ENCODE data around the gene CCNDBP1. TPM values are rescaled to one million over a fixed set of nuclear protein-coding genes. Genes with fewer than 3 reads are reported as not detected.
A peak's percentile ranks its signal among the peaks of the same experiment; 100 is the strongest.
"Not testable (repeated sequence)": the region's sequence is repeated elsewhere in the genome, so short reads cannot be mapped to it uniquely, and the experiment has no call there.

The CCNDBP1 gene
- polyA plus RNA-seq, 4 donors, result 43.3 to 98.0 (median 75.3) TPM

DNA sequence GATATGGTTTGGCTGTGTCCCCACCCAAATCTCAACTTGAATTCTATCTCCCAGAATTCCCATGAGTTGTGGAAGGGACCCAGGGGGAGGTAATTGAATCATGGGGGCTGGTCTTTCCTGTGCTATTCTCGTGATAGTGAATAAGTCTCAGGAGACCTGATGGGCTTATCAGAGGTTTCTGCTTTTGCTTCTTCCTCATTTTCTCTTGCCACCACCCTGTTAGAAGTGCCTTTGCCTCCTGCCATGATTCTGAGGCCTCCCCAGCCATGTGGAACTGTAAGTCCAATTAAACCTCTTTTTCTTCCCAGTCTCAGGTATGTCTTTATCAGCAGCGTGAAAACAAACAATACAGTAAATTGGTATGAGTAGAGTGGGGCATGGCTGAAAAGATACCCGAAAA, 12.6 kb downstream of the CCNDBP1 start:
- DNase-seq; H3K27me3 ChIP-seq (ENCODE audit: control insufficient read depth in 3 of 3, insufficient read depth in 3 of 3, low read length in 3 of 3); H3K9me3 ChIP-seq (ENCODE audit: control insufficient read depth in 2 of 2, insufficient read depth in 1 of 2, low read depth in 1 of 2, low read length in 1 of 2); H3K27ac ChIP-seq (ENCODE audit: low read depth in 1 of 3, low read length in 2 of 3); H3K4me1 ChIP-seq (ENCODE audit: control insufficient read depth in 3 of 3, insufficient read depth in 2 of 3, low read depth in 1 of 3, low read length in 2 of 3); H3K4me3 ChIP-seq (ENCODE audit: low read depth in 1 of 3, low read length in 3 of 3); FAIRE-seq: not testable (repeated sequence)
- WGBS, 3 donors, result 89 to 97% (median 92%) methylated on average over 3 of the region's 3 CpGs
- peaks cover 8 to 15% (median 12%) of the 10 kb centered on the region in 3 donors for H3K36me3 ChIP-seq (ENCODE audit: control insufficient read depth in 3 of 3, insufficient read depth in 2 of 3, low read depth in 1 of 3, low read length in 3 of 3)

GRCh38 chr15:43198556-43198955, 13.4 kb downstream of the CCNDBP1 start:
- 97 to 100% (median 99%) methylated on average over 4 of the region's 4 CpGs for WGBS, 3 donors
- not testable (repeated sequence) for H3K4me1 ChIP-seq (ENCODE audit: control insufficient read depth in 3 of 3, insufficient read depth in 2 of 3, low read depth in 1 of 3, low read length in 2 of 3); H3K27me3 ChIP-seq (ENCODE audit: control insufficient read depth in 3 of 3, insufficient read depth in 3 of 3, low read length in 3 of 3); H3K4me3 ChIP-seq (ENCODE audit: low read depth in 1 of 3, low read length in 3 of 3); DNase-seq; H3K36me3 ChIP-seq (ENCODE audit: control insufficient read depth in 3 of 3, insufficient read depth in 2 of 3, low read depth in 1 of 3, low read length in 3 of 3); FAIRE-seq; H3K27ac ChIP-seq (ENCODE audit: low read depth in 1 of 3, low read length in 2 of 3); H3K9me3 ChIP-seq (ENCODE audit: control insufficient read depth in 2 of 2, insufficient read depth in 1 of 2, low read depth in 1 of 2, low read length in 1 of 2)

DNA sequence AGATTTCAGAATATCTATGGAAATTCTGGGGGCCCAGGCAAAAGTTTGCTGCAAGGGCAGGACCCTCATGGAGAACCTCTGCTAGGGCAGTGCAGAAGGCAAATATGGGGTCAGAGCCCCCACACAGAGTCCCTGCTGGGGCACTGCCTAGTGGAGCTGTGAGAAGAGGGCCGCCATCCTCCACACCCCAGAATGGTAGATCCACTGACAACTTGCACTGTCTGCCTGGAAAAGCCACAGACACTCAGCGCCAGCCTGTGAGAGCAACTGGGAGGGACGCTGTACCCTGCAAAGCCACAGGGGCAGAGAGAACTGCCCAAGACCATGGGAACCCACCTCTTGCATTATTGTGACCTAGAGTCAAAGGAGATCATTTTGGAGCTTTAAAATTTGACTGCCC, 13.8 kb downstream of the CCNDBP1 start:
- Histone ChIP-seq H3K4me3 (ENCODE audit: low read depth in 1 of 3, low read length in 3 of 3) (no peak overlapping the region), H3K27ac (ENCODE audit: low read depth in 1 of 3, low read length in 2 of 3) (no peak overlapping the region), H3K27me3 (ENCODE audit: control insufficient read depth in 3 of 3, insufficient read depth in 3 of 3, low read length in 3 of 3) (no peaks in the 10 kb centered on the region), H3K9me3 (ENCODE audit: control insufficient read depth in 2 of 2, insufficient read depth in 1 of 2, low read depth in 1 of 2, low read length in 1 of 2) (peaks cover 0 to 6% of the 10 kb centered on the region in 2 donors), H3K36me3 (ENCODE audit: control insufficient read depth in 3 of 3, insufficient read depth in 2 of 3, low read depth in 1 of 3, low read length in 3 of 3) (peaks cover 3 to 9% (median 9%) of the 10 kb centered on the region in 3 donors), H3K4me1 (ENCODE audit: control insufficient read depth in 3 of 3, insufficient read depth in 2 of 3, low read depth in 1 of 3, low read length in 2 of 3) (no peaks in the 10 kb centered on the region)
- 97 to 98% (median 98%) methylated on average over 3 of the region's 3 CpGs for WGBS, 3 donors
- FAIRE-seq (no peak), DNase-seq (no peak)

DNA sequence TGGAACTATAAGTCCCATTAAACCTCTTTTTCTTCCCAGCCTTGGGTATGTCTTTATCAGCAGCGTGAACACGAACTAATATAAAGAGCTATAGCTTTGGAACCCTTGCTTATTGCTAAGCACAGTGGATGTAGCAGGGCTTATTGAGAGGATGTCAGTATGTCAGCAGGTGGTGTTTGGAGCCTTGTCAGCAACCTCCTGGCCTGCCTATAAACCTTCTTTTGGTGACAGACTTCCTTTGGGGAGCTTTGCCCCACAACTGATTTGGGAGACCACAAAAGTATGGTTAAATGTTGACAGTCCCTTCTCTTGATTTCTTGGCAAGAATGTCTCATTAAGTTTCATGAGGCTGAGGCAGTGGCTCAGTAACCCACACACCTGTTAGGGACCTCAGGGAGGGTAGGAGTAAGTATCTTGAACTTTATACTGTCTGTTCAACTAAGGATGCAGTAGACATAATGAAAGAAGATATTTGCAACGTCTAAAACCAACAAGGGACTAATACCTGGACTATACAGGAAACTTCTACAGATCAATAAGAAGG, 14.8 kb downstream of the CCNDBP1 start:
- H3K4me1 ChIP-seq (ENCODE audit: control insufficient read depth in 3 of 3, insufficient read depth in 2 of 3, low read depth in 1 of 3, low read length in 2 of 3), result no peaks in the 10 kb centered on the region
- no peak overlapping the region for H3K4me3 ChIP-seq (ENCODE audit: low read depth in 1 of 3, low read length in 3 of 3)
- 69 to 84% (median 73%) methylated on average over 3 of the region's 3 CpGs for WGBS, 3 donors
- peaks cover 0 to 6% of the 10 kb centered on the region in 2 donors for H3K9me3 ChIP-seq (ENCODE audit: control insufficient read depth in 2 of 2, insufficient read depth in 1 of 2, low read depth in 1 of 2, low read length in 1 of 2)
- no peak for FAIRE-seq
- no peaks in the 10 kb centered on the region for H3K27me3 ChIP-seq (ENCODE audit: control insufficient read depth in 3 of 3, insufficient read depth in 3 of 3, low read length in 3 of 3)
- DNase-seq, result no peak
- no peak overlapping the region for H3K27ac ChIP-seq (ENCODE audit: low read depth in 1 of 3, low read length in 2 of 3)
- peaks cover 3 to 4% (median 4%) of the 10 kb centered on the region in 3 donors for H3K36me3 ChIP-seq (ENCODE audit: control insufficient read depth in 3 of 3, insufficient read depth in 2 of 3, low read depth in 1 of 3, low read length in 3 of 3)

DNA sequence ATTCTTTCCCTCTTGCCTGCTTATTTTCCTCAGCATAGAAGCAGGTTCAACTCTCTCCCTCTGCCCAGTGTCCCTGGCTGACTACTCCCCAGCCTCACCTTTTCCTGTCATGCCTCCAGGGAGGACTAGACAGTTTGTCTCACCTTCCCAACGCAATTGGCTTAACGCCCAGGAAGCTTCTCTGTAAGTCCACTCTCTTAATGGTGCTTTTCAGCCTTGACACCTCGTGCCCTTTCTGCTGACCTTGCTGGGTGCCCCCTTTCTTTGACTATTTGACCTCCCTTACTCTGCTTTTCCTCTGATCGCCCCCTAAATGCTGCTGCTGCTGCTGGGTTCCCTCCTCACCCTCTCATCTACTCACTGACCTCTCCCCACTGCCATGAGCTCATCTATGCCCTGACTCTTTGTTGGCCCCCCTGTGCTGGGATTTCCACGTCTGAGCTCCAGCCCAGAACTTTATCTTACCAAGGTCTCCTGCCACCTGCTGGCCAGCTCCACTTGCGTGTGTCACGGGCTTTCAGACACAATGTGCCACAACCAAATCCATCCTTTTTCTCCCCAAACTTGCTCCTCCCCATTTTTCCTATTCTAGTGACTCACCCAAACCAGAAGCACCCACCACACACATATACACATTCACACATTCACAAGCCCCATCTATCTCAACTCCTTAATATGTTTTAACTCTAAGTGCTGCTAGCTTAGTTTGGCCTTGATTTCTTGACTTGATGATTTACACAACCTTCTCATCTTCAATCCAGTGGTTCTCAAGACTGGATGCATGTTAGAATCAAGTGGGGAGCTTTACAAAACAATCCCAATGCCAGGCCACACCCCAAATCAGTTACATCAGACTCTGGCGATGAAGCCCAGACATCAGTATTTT, 19.1 kb downstream of the CCNDBP1 start:
- H3K4me1 ChIP-seq (ENCODE audit: control insufficient read depth in 3 of 3, insufficient read depth in 2 of 3, low read depth in 1 of 3, low read length in 2 of 3), result no peaks in the 10 kb centered on the region
- H3K27me3 ChIP-seq (ENCODE audit: control insufficient read depth in 3 of 3, insufficient read depth in 3 of 3, low read length in 3 of 3), result peaks cover 0 to 23% (median 0%) of the 10 kb centered on the region in 3 donors
- 32 to 37% (median 32%) methylated on average over 8 of the region's 8 CpGs for WGBS, 3 donors
- DNase-seq (peak; percentile 28 to 50), FAIRE-seq (no peak)
- no peaks in the 10 kb centered on the region for H3K36me3 ChIP-seq (ENCODE audit: control insufficient read depth in 3 of 3, insufficient read depth in 2 of 3, low read depth in 1 of 3, low read length in 3 of 3)
- no peak overlapping the region for H3K4me3 ChIP-seq (ENCODE audit: low read depth in 1 of 3, low read length in 3 of 3)
- no peaks in the 10 kb centered on the region for H3K9me3 ChIP-seq (ENCODE audit: control insufficient read depth in 2 of 2, insufficient read depth in 1 of 2, low read depth in 1 of 2, low read length in 1 of 2)
- H3K27ac ChIP-seq (ENCODE audit: low read depth in 1 of 3, low read length in 2 of 3), result no peak overlapping the region

DNA sequence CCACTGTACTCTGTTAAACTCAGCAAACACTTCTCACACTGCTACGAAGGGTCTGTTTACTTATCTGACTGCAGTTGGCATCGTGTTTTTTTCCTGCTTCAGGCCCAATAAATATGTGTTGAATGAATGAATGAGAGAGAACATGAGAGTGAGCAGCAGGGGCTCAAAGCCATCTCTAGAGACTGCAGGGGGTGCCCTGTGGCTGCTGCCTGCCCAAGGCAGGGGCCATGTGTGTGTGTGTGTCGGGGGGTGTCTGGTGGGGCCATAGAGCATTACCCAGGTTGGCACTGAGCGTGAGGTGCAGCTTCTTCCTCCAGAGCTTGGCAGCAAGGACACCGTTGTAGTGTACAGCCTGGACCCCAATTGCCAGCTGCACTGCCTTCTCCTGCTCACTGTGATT, 20.9 kb downstream of the CCNDBP1 start:
- FAIRE-seq, result no peak
- Histone ChIP-seq H3K36me3 (ENCODE audit: control insufficient read depth in 3 of 3, insufficient read depth in 2 of 3, low read depth in 1 of 3, low read length in 3 of 3) (no peaks in the 10 kb centered on the region), H3K27ac (ENCODE audit: low read depth in 1 of 3, low read length in 2 of 3) (no peak overlapping the region), H3K4me1 (ENCODE audit: control insufficient read depth in 3 of 3, insufficient read depth in 2 of 3, low read depth in 1 of 3, low read length in 2 of 3) (no peaks in the 10 kb centered on the region), H3K27me3 (ENCODE audit: control insufficient read depth in 3 of 3, insufficient read depth in 3 of 3, low read length in 3 of 3) (peaks cover 0 to 30% (median 2%) of the 10 kb centered on the region in 3 donors), H3K4me3 (ENCODE audit: low read depth in 1 of 3, low read length in 3 of 3) (no peak overlapping the region), H3K9me3 (ENCODE audit: control insufficient read depth in 2 of 2, insufficient read depth in 1 of 2, low read depth in 1 of 2, low read length in 1 of 2) (no peaks in the 10 kb centered on the region)
- whole genome bisulfite sequencing, 3 donors, result 71 to 77% (median 76%) methylated on average over 5 of the region's 5 CpGs
- no peak for DNase-seq

DNA sequence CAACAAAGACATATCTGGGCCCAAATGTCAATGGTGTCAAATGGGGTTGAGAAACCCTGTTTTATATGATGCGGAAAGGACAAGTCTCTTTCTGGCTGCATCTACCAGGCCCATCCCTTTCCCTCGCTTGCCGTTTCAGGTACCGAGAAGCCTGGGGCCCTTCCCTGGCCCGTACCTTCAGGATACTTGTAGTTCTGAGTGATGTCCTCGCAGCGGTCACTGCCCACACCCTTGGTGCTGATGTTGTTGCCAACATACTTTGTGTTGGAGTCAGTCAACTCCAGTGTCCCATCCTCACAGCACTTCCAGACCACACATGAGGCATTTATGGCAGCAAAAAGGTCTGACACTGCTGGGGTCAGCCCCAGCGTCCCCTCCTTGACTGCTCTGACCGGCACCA, 21.8 kb downstream of the CCNDBP1 start:
- H3K27me3 ChIP-seq (ENCODE audit: control insufficient read depth in 3 of 3, insufficient read depth in 3 of 3, low read length in 3 of 3), result peaks cover 0 to 30% (median 2%) of the 10 kb centered on the region in 3 donors
- no peaks in the 10 kb centered on the region for H3K9me3 ChIP-seq (ENCODE audit: control insufficient read depth in 2 of 2, insufficient read depth in 1 of 2, low read depth in 1 of 2, low read length in 1 of 2)
- DNase-seq, result no peak
- H3K36me3 ChIP-seq (ENCODE audit: control insufficient read depth in 3 of 3, insufficient read depth in 2 of 3, low read depth in 1 of 3, low read length in 3 of 3), result no peaks in the 10 kb centered on the region
- H3K27ac ChIP-seq (ENCODE audit: low read depth in 1 of 3, low read length in 2 of 3), result no peak overlapping the region
- no peak for FAIRE-seq
- no peaks in the 10 kb centered on the region for H3K4me1 ChIP-seq (ENCODE audit: control insufficient read depth in 3 of 3, insufficient read depth in 2 of 3, low read depth in 1 of 3, low read length in 2 of 3)
- 84 to 91% (median 89%) methylated on average over 9 of the region's 9 CpGs for WGBS, 3 donors
- no peak overlapping the region for H3K4me3 ChIP-seq (ENCODE audit: low read depth in 1 of 3, low read length in 3 of 3)

GRCh38 chr15:43208052-43209002, 23.1 kb downstream of the CCNDBP1 start:
- H3K9me3 ChIP-seq (ENCODE audit: control insufficient read depth in 2 of 2, insufficient read depth in 1 of 2, low read depth in 1 of 2, low read length in 1 of 2), result no peaks in the 10 kb centered on the region
- H3K27ac ChIP-seq (ENCODE audit: low read depth in 1 of 3, low read length in 2 of 3), result no peak overlapping the region
- no peak overlapping the region for H3K4me3 ChIP-seq (ENCODE audit: low read depth in 1 of 3, low read length in 3 of 3)
- no peaks in the 10 kb centered on the region for H3K4me1 ChIP-seq (ENCODE audit: control insufficient read depth in 3 of 3, insufficient read depth in 2 of 3, low read depth in 1 of 3, low read length in 2 of 3)
- no peak for DNase-seq
- no peak for FAIRE-seq
- H3K36me3 ChIP-seq (ENCODE audit: control insufficient read depth in 3 of 3, insufficient read depth in 2 of 3, low read depth in 1 of 3, low read length in 3 of 3), result no peaks in the 10 kb centered on the region
- WGBS, 3 donors, result 64 to 68% (median 67%) methylated on average over 23 of the region's 23 CpGs
- H3K27me3 ChIP-seq (ENCODE audit: control insufficient read depth in 3 of 3, insufficient read depth in 3 of 3, low read length in 3 of 3), result peaks cover 0 to 30% (median 2%) of the 10 kb centered on the region in 3 donors

Measured in small intestine (tissue), 7 donors.